HuH-7.5 (cell line): ENCODE data around the gene UACA.
"Not testable (repeated sequence)": the region's sequence is repeated elsewhere in the genome, so short reads cannot be mapped to it uniquely, and the experiment has no call there.

Experiments
- DNase-seq: peaks from one replicate; pipeline ENCODE4 v3.0.0; 2011; ENCODE audit warnings: low spot score

UACA gene

GRCh38 chr15:70757627-70758026 lies 5.7 kb downstream of the UACA start:
- DNase-seq: no peak

- no peak for DNase-seq
Observed at GRCh38 chr15:70754862-70755261, 8.5 kb downstream of the UACA start.

GRCh38 chr15:70753101-70753829 lies 10.1 kb downstream of the UACA start:
- DNase-seq: no peak

GRCh38 chr15:70752193-70752635 lies 11.1 kb downstream of the UACA start:
- no peak for DNase-seq

- DNase-seq: no peak
Observed at GRCh38 chr15:70750203-70750869, 13.0 kb downstream of the UACA start.

- DNase-seq: no peak
Observed at GRCh38 chr15:70748281-70748747, 15.0 kb downstream of the UACA start.

- DNase-seq: not testable (repeated sequence)
Observed at GRCh38 chr15:70746598-70746997, 16.8 kb downstream of the UACA start.

- no peak for DNase-seq
Observed at GRCh38 chr15:70742928-70743327, 20.4 kb downstream of the UACA start.

GRCh38 chr15:70741677-70742293 lies 21.6 kb downstream of the UACA start:
- DNase-seq: no peak

- peak; percentile 46 for DNase-seq
Observed at GRCh38 chr15:70741107-70741531, 22.2 kb downstream of the UACA start.

- DNase-seq: not testable (repeated sequence)
Observed at GRCh38 chr15:70735040-70735439, 28.3 kb downstream of the UACA start.

- no peak for DNase-seq
Observed at GRCh38 chr15:70729164-70729563, 34.2 kb downstream of the UACA start.

GRCh38 chr15:70726753-70727152 lies 36.6 kb downstream of the UACA start:
- DNase-seq: no peak

GRCh38 chr15:70723927-70724326 lies 39.4 kb downstream of the UACA start:
- no peak for DNase-seq

GRCh38 chr15:70723122-70723422 lies 40.3 kb downstream of the UACA start:
- no peak for DNase-seq

GRCh38 chr15:70722266-70723121 lies 40.9 kb downstream of the UACA start:
- peak; percentile 19 for DNase-seq

- no peak for DNase-seq
Observed at GRCh38 chr15:70720228-70721016, 42.9 kb downstream of the UACA start.

GRCh38 chr15:70717237-70717793 lies 46.0 kb downstream of the UACA start:
- DNase-seq: no peak

GRCh38 chr15:70715840-70716485 lies 47.4 kb downstream of the UACA start:
- no peak for DNase-seq

- no peak for DNase-seq
Observed at GRCh38 chr15:70714565-70714964, 48.8 kb downstream of the UACA start.

- no peak for DNase-seq
Observed at GRCh38 chr15:70714015-70714414, 49.3 kb downstream of the UACA start.
